OCI-LY1 (cell line): ENCODE measurements around the gene SLC26A4.

Experiments used
- H2AFZ ChIP-seq: fragments of 200-600 bp; sonication (generic), shearing (Covaris generic); 2 replicates; pipeline ENCODE4 v1.6.0; 2014; ENCODE audit warnings: antibody characterized with exemption, mild to moderate bottlenecking, low read length
- H3F3A ChIP-seq: fragments of 200-600 bp; sonication (generic), shearing (Covaris generic); 2 replicates; pipeline ENCODE4 v1.6.0; 2014; ENCODE audit warnings: mild to moderate bottlenecking, antibody characterized with exemption, low read length, moderate library complexity; ENCODE audit not compliant: insufficient read depth
- H3K27ac ChIP-seq: fragments of 200-600 bp; sonication (generic); 2 replicates; pipeline ENCODE4 v1.5.1; 2014; ENCODE audit warnings: low read length, mixed run types, mild to moderate bottlenecking, low read depth; ENCODE audit not compliant: poor library complexity, severe bottlenecking
- H3K27me3 ChIP-seq: fragments of 200-600 bp; sonication (generic); 2 replicates; pipeline ENCODE4 v1.6.0; 2014; ENCODE audit warnings: antibody characterized with exemption, mild to moderate bottlenecking, low read length, moderate library complexity; ENCODE audit not compliant: insufficient read depth
- H3K36me3 ChIP-seq: fragments of 200-600 bp; sonication (generic); 2 replicates; pipeline ENCODE4 v1.6.1; 2014; ENCODE audit warnings: mild to moderate bottlenecking, antibody characterized with exemption, low read length, moderate library complexity, mixed read lengths; ENCODE audit not compliant: insufficient read depth
- H3K4me1 ChIP-seq: fragments of 200-600 bp; sonication (generic); 2 replicates; pipeline ENCODE4 v1.5.1; 2014; ENCODE audit warnings: mild to moderate bottlenecking, low read length, moderate library complexity; ENCODE audit not compliant: insufficient read depth, severe bottlenecking
- H3K4me2 ChIP-seq: fragments of 200-600 bp; sonication (generic), shearing (Covaris generic); 2 replicates; pipeline ENCODE4 v1.6.1; 2014; ENCODE audit warnings: low read length
- H3K4me3 ChIP-seq: fragments of 200-600 bp; sonication (generic); 2 replicates; pipeline ENCODE4 v1.5.1; 2014; ENCODE audit warnings: low read length, low read depth, mild to moderate bottlenecking, mixed read lengths; ENCODE audit not compliant: poor library complexity, severe bottlenecking
- H3K79me2 ChIP-seq: fragments of 200-600 bp; shearing (Covaris generic); 2 replicates; pipeline ENCODE4 v1.6.1; 2016; ENCODE audit warnings: mixed run types, low read length, mixed read lengths; ENCODE audit not compliant: insufficient read depth
- H3K9ac ChIP-seq: fragments of 200-600 bp; sonication (generic), shearing (Covaris generic); 2 replicates; pipeline ENCODE4 v1.6.1; 2014; ENCODE audit warnings: mild to moderate bottlenecking, low read length, mixed read lengths
- H3K9me2 ChIP-seq: fragments of 200-600 bp; sonication (generic), shearing (Covaris generic); 2 replicates; pipeline ENCODE4 v1.6.1; 2014; ENCODE audit warnings: low read depth, mild to moderate bottlenecking, low read length, mixed read lengths
- H3K9me3 ChIP-seq: fragments of 200-600 bp; shearing (Covaris generic); 2 replicates; pipeline ENCODE4 v1.6.1; 2014; ENCODE audit warnings: low read length, mixed read lengths
- H4K20me1 ChIP-seq: fragments of 200-600 bp; sonication (generic), shearing (Covaris generic); 2 replicates; pipeline ENCODE4 v1.6.0; 2016; ENCODE audit warnings: mild to moderate bottlenecking, low read length; ENCODE audit not compliant: insufficient read depth
- CTCF ChIP-seq: fragments of 200-600 bp; sonication (generic), shearing (Covaris generic); IDR thresholded peaks from 2 replicates; pipeline ENCODE4 v1.5.1; 2017; ENCODE audit warnings: mild to moderate bottlenecking, antibody characterized with exemption, low read length, moderate library complexity, mixed read lengths
- EZH2 ChIP-seq: fragments of 200-600 bp; sonication (generic), shearing (Covaris generic); IDR thresholded peaks from 2 replicates; pipeline ENCODE4 v1.8.0; 2017; ENCODE audit warnings: borderline replicate concordance, mixed run types, mild to moderate bottlenecking, antibody characterized with exemption, low read length, moderate library complexity, mixed read lengths

Gene SLC26A4

DNA sequence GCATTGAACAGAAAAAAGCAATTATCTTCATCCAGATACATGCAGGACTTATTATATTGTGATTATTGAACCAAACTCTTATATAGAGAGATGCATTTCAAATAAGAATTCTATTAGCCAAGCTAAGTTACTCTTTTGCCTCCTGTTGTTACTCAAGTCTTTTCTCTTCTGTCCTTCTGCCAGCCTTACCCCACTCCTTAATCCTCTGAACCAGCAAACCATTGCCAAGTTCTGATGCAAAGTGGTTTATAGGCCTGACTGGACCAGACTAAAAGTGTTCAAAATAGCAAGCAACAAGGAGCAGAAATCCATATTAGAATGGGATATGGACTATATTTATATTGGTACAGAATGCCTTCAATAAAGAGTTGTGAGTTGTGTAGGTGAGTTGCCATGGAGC lies 2.2 kb upstream of the SLC26A4 start:
- no peak overlapping the region for H3K9ac ChIP-seq
- H3K79me2 ChIP-seq: no peaks in the 10 kb centered on the region
- no peaks in the 10 kb centered on the region for H3F3A ChIP-seq
- no peaks in the 10 kb centered on the region for H3K36me3 ChIP-seq
- no peaks in the 10 kb centered on the region for H3K4me1 ChIP-seq
- no peak overlapping the region for H3K4me2 ChIP-seq
- H2AFZ ChIP-seq: no peak overlapping the region
- no peaks in the 10 kb centered on the region for H3K9me3 ChIP-seq
- H4K20me1 ChIP-seq: no peaks in the 10 kb centered on the region
- no peaks in the 10 kb centered on the region for H3K9me2 ChIP-seq
- H3K4me3 ChIP-seq: no peak overlapping the region
- TF ChIP-seq CTCF (no peak), EZH2 (no peak)
- no peaks in the 10 kb centered on the region; the same call in 1 of the 2 replicates for H3K27me3 ChIP-seq
- no peak overlapping the region for H3K27ac ChIP-seq

GRCh38 chr7:107659666-107660065 lies 962 bp upstream of the SLC26A4 start:
- Histone ChIP-seq H3K9me3 (no peaks in the 10 kb centered on the region), H3K9me2 (no peaks in the 10 kb centered on the region), H3K36me3 (no peaks in the 10 kb centered on the region), H3K9ac (no peak overlapping the region), H3K27me3 (no peaks in the 10 kb centered on the region; the same call in 1 of the 2 replicates), H3F3A (no peaks in the 10 kb centered on the region), H3K4me3 (no peak overlapping the region), H3K4me2 (no peak overlapping the region), H4K20me1 (no peaks in the 10 kb centered on the region), H2AFZ (no peak overlapping the region), H3K4me1 (no peaks in the 10 kb centered on the region), H3K27ac (no peak overlapping the region), H3K79me2 (no peaks in the 10 kb centered on the region)
- TF ChIP-seq CTCF: no peak
- no peak for TF ChIP-seq EZH2

- Histone ChIP-seq H3K9me2 (no peaks in the 10 kb centered on the region), H3K27me3 (no peaks in the 10 kb centered on the region; the same call in 1 of the 2 replicates), H3K36me3 (no peaks in the 10 kb centered on the region), H3K4me3 (no peak overlapping the region), H3K4me1 (no peaks in the 10 kb centered on the region), H3K79me2 (no peaks in the 10 kb centered on the region), H3F3A (no peaks in the 10 kb centered on the region), H3K4me2 (no peak overlapping the region; the same call in 1 of the 2 replicates), H2AFZ (no peak overlapping the region), H3K9me3 (no peaks in the 10 kb centered on the region), H3K27ac (no peak overlapping the region), H3K9ac (no peak overlapping the region), H4K20me1 (no peaks in the 10 kb centered on the region)
- TF ChIP-seq EZH2 (no peak), CTCF (no peak)
Observed at GRCh38 chr7:107661081-107661864, 645 bp downstream of the SLC26A4 start.
